Smooth muscle cell (in vitro differentiated cells): ENCODE data around the gene WDR93. TPM values are rescaled to one million over a fixed set of nuclear protein-coding genes. Genes with fewer than 3 reads are reported as not detected.

Source experiments
- DNase-seq: peaks from one replicate; lab custom pipeline; 2025; ENCODE audit not compliant: unreplicated experiment; lab: John Stamatoyannopoulos, UW
- H2AFZ ChIP-seq: fragments of 200-600 bp; sonication (generic); 2 replicates; pipeline ENCODE4 v1.6.0; 2016; ENCODE audit warnings: antibody characterized with exemption, low read depth, mild to moderate bottlenecking
- H3F3A ChIP-seq: fragments of 200-600 bp; sonication (generic); 2 replicates; pipeline ENCODE4 v1.6.0; 2017; ENCODE audit warnings: antibody characterized with exemption, low read depth
- H3K27ac ChIP-seq: fragments of 200-600 bp; sonication (generic); 2 replicates; pipeline ENCODE4 v1.5.1; 2016; ENCODE audit warnings: low read depth, mild to moderate bottlenecking
- H3K27me3 ChIP-seq: fragments of 200-600 bp; sonication (generic); 2 replicates; pipeline ENCODE4 v1.6.1; 2016; ENCODE audit warnings: low read depth, mild to moderate bottlenecking
- H3K36me3 ChIP-seq: fragments of 200-600 bp; sonication (generic); 2 replicates; pipeline ENCODE4 v1.5.1; 2016; ENCODE audit warnings: low read depth
- H3K4me1 ChIP-seq: fragments of 200-600 bp; sonication (generic); 2 replicates; pipeline ENCODE4 v1.5.1; 2016; ENCODE audit warnings: low read depth
- H3K4me2 ChIP-seq: fragments of 200-600 bp; sonication (generic); 2 replicates; pipeline ENCODE4 v1.6.0; 2016; ENCODE audit warnings: mild to moderate bottlenecking
- H3K4me3 ChIP-seq: fragments of 200-600 bp; sonication (generic); 2 replicates; pipeline ENCODE4 v1.5.1; 2016; ENCODE audit warnings: mild to moderate bottlenecking
- H3K79me2 ChIP-seq: fragments of 200-600 bp; sonication (generic); 2 replicates; pipeline ENCODE4 v1.6.0; 2016; ENCODE audit warnings: low read depth, mild to moderate bottlenecking
- H3K9ac ChIP-seq: fragments of 200-600 bp; sonication (generic); 2 replicates; pipeline ENCODE4 v1.6.0; 2016; ENCODE audit warnings: low read depth
- H3K9me3 ChIP-seq: fragments of 200-600 bp; sonication (generic); replicated peaks from 2 replicates; pipeline ENCODE4 v1.5.1; 2016; ENCODE audit warnings: low read depth
- H4K20me1 ChIP-seq: fragments of 200-600 bp; sonication (generic); 2 replicates; pipeline ENCODE4 v1.6.0; 2016; ENCODE audit warnings: low read depth
- CTCF ChIP-seq: fragments of 200-600 bp; sonication (generic); IDR thresholded peaks from 2 replicates; pipeline ENCODE4 v1.5.1; 2017; ENCODE audit warnings: borderline replicate concordance, mild to moderate bottlenecking, antibody characterized with exemption; ENCODE audit not compliant: insufficient read depth, poor library complexity, severe bottlenecking
- WGBS: methylation state at CpG from one replicate; pipeline ENCODE4 v1.1.7; 2016; ENCODE audit warnings: low lambda C conversion rate; 5-methylcytosine and 5-hydroxymethylcytosine counted together
- polyA plus RNA-seq: library from polyadenylated mRNA; unstranded; fragments of >200 nt; fragmentation: Nextera tagmentation; extraction: Ambion mirVana; gene quantifications from 2 replicates; pipeline ENCODE4 v1.2.1, GENCODE V29; 2016
- total RNA-seq: library from RNA; depleted of rRNA; stranded (reverse); fragments of >200 nt; gene quantifications from 2 replicates; pipeline ENCODE4 v1.2.3, GENCODE V29; 2014

The WDR93 gene
- total and polyA plus RNA-seq, 2 experiments from 2014 or later: 0.80 TPM; not detected in 1

DNA sequence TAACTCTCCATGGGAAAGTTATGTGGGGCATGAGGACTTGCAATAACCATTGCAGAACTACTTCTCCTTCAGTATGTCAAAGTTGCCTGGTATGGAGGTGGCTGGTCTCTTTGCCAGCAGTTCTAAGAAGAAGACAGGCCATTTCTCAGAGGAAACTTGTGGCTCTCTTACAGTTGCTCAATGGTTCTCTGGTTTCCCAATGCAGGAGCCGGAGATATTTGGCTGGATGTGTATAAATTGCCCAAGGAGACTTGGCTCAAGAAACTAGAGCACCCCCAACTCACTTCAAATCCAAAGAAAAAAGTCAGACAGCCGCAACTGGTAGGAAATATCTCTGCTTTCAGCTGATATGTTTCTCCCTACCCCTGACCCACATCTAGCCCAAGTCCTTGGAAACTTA is 24.2 kb downstream of the WDR93 start:
- Histone ChIP-seq H3F3A (no peaks in the 10 kb centered on the region), H3K9me3 (no peaks in the 10 kb centered on the region), H3K4me1 (no peaks in the 10 kb centered on the region), H3K4me2 (no peak overlapping the region), H2AFZ (no peak overlapping the region), H4K20me1 (no peaks in the 10 kb centered on the region), H3K27me3 (no peaks in the 10 kb centered on the region), H3K9ac (no peak overlapping the region), H3K36me3 (no peaks in the 10 kb centered on the region), H3K79me2 (no peaks in the 10 kb centered on the region), H3K27ac (no peak overlapping the region), H3K4me3 (no peak overlapping the region)
- no peak for DNase-seq
- WGBS: 95% methylated on average over 2 of the region's 2 CpGs
- no peak for TF ChIP-seq CTCF

GRCh38 chr15:89723031-89723430 is 32.4 kb downstream of the WDR93 start:
- Histone ChIP-seq H3K36me3 (no peaks in the 10 kb centered on the region), H3K27ac (no peak overlapping the region), H2AFZ (no peak overlapping the region), H4K20me1 (no peaks in the 10 kb centered on the region), H3K27me3 (no peaks in the 10 kb centered on the region), H3K4me2 (no peak overlapping the region), H3K9me3 (no peaks in the 10 kb centered on the region), H3K79me2 (no peaks in the 10 kb centered on the region), H3K4me3 (no peak overlapping the region), H3K4me1 (no peaks in the 10 kb centered on the region), H3F3A (no peaks in the 10 kb centered on the region), H3K9ac (no peak overlapping the region)
- no peak for TF ChIP-seq CTCF
- 85% methylated on average over 3 of the region's 3 CpGs for WGBS
- no peak for DNase-seq

- no peak for TF ChIP-seq CTCF
- WGBS: 100% methylated on average over 1 of the region's 1 CpG
- Histone ChIP-seq H4K20me1 (no peaks in the 10 kb centered on the region), H3F3A (no peaks in the 10 kb centered on the region), H3K36me3 (no peaks in the 10 kb centered on the region), H3K79me2 (no peaks in the 10 kb centered on the region), H3K4me2 (no peak overlapping the region), H3K9me3 (no peaks in the 10 kb centered on the region), H3K27ac (no peak overlapping the region), H3K4me1 (no peaks in the 10 kb centered on the region), H3K27me3 (no peaks in the 10 kb centered on the region), H3K9ac (no peak overlapping the region), H2AFZ (no peak overlapping the region), H3K4me3 (no peak overlapping the region)
- no peak for DNase-seq
Observed at GRCh38 chr15:89724621-89725020, 34.0 kb downstream of the WDR93 start.

DNA sequence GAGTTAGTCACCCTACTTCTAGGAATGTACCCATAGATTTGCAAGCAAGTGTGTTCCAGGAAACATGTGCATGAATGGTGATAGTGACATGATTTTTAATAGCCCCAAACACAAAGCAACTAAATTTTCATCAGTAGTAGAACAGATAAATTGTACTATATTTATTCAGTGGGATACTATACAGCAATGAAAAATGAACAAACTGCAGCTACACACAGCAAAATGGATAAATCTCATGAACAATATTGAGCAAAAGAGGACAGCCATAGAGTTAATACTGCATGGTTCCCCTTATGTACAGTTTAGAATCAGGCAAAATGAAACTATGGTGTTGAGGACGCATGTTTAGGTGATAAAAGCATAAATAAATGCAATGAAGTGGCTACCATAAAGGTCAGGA is 34.5 kb downstream of the WDR93 start:
- Histone ChIP-seq H4K20me1 (no peaks in the 10 kb centered on the region), H3K9ac (no peak overlapping the region), H3K79me2 (no peaks in the 10 kb centered on the region), H3K9me3 (no peaks in the 10 kb centered on the region), H3K4me1 (no peaks in the 10 kb centered on the region), H3F3A (no peaks in the 10 kb centered on the region), H3K4me3 (no peak overlapping the region), H3K36me3 (no peaks in the 10 kb centered on the region), H3K27me3 (no peaks in the 10 kb centered on the region), H3K27ac (no peak overlapping the region), H3K4me2 (no peak overlapping the region), H2AFZ (no peak overlapping the region)
- DNase-seq: no peak
- 88% methylated on average over 1 of the region's 1 CpG for WGBS
- no peak for TF ChIP-seq CTCF
